GM19351 (cell line): ENCODE data around the gene MAF.

Experiments used
- ATAC-seq: cut with Tn5 transposase; IDR thresholded peaks from one replicate; pipeline ENCODE4 v1.9.1; 2021; ENCODE audit warnings: mild to moderate bottlenecking, moderate library complexity; ENCODE audit not compliant: unreplicated experiment

The MAF gene

DNA sequence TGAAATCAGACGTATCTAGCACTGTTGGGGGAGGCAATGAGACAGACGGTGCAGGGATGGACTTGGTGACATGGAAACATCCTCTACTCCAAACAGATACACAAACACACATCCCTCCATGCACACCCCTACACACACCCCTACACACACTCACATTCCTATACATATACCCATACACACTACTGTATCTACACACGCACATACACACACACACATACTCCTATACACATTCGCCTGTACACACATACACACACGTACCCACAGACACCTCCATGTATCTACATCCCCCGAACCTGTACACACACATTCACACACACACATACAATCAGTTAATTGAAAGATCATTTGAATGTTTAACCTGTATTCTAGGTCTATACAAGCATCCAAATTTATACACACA is 53.5 kb downstream of the MAF start:
- ATAC-seq: no peak
